Measurements from ENCODE around the gene HYCC2. TPM values are rescaled to one million over a fixed set of nuclear protein-coding genes. Genes with fewer than 3 reads are reported as not detected.
A peak's percentile ranks its signal among the peaks of the same experiment; 100 is the strongest.

The HYCC2 gene
- total and polyA plus RNA-seq, 8 donors, result 2.4 to 51.6 (median 6.8) TPM

DNA sequence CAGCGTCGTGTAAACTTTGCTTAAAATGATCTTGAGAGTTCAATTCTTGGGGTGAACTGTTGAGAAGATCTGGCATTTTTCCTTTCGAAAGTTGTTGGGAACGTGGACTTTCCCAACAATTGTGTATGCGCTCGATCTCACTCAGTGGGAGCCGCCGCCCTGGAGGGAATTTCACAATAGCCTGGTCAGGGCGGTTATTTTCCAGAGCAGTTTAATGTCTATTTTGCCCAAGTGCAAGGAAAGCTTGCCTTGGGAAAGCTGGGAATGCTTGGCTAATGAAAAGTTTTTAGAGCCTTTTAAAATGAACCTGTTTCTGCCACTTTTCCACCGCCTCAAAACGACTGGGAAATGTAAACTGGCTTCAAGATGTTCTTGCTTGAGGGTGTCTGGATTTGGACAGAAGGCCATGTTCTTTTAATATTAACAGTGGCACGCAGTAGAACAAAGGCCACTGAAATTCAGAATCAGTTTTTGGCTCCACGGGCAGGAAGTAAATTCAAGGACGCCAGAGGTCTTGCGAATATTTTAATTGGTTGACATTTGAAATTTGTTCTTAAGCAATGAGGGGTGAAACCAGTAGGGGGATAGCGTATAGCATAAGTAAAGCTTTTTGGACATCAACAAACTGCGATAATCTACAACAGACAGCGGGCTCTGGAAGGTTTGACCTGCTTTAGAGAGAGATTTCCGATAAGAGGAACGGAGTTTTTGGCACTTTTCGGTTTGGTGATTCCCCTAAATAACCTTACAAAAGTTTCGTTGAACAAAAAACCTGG is 45.7 kb upstream of the HYCC2 start:
- peaks cover 0 to 3% (median 0%) of the 10 kb centered on the region in 4 donors for H3K36me3 ChIP-seq
- intact Hi-C loops (cut with DNase I; ENCODE audit: low total_unique reads), result no loop called here
- TF ChIP-seq, protein P1, sequence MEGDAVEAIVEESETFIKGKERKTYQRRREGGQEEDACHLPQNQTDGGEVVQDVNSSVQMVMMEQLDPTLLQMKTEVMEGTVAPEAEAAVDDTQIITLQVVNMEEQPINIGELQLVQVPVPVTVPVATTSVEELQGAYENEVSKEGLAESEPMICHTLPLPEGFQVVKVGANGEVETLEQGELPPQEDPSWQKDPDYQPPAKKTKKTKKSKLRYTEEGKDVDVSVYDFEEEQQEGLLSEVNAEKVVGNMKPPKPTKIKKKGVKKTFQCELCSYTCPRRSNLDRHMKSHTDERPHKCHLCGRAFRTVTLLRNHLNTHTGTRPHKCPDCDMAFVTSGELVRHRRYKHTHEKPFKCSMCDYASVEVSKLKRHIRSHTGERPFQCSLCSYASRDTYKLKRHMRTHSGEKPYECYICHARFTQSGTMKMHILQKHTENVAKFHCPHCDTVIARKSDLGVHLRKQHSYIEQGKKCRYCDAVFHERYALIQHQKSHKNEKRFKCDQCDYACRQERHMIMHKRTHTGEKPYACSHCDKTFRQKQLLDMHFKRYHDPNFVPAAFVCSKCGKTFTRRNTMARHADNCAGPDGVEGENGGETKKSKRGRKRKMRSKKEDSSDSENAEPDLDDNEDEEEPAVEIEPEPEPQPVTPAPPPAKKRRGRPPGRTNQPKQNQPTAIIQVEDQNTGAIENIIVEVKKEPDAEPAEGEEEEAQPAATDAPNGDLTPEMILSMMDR (IDR thresholded peaks at IDR 0.05), result peak in 4 of 7 experiments; percentile 16 to 51 (median 39)
- TF ChIP-seq POLR2A (IDR thresholded peaks at IDR 0.05) (no peak), EP300 (IDR thresholded peaks at IDR 0.05) (no peak), POLR2AphosphoS5 (IDR thresholded peaks at IDR 0.05) (peak in 2 of 3 donors; percentile 63 to 64)
- no peaks in the 10 kb centered on the region for H3K27me3 ChIP-seq
- H3K27ac ChIP-seq, result peak overlapping the region; percentile 98 to 100 (median 99)
- peak overlapping the region; percentile 61 to 93 (median 80) for H3K4me3 ChIP-seq
- WGBS, 5 donors, result 0 to 1% (median 1%) methylated on average over 22 of the region's 22 CpGs
- peaks cover 9 to 58% (median 43%) of the 10 kb centered on the region in 4 donors for H3K4me1 ChIP-seq
- no peaks in the 10 kb centered on the region for H3K9me3 ChIP-seq
- DNase-seq, result peak; percentile 70 to 88

DNA sequence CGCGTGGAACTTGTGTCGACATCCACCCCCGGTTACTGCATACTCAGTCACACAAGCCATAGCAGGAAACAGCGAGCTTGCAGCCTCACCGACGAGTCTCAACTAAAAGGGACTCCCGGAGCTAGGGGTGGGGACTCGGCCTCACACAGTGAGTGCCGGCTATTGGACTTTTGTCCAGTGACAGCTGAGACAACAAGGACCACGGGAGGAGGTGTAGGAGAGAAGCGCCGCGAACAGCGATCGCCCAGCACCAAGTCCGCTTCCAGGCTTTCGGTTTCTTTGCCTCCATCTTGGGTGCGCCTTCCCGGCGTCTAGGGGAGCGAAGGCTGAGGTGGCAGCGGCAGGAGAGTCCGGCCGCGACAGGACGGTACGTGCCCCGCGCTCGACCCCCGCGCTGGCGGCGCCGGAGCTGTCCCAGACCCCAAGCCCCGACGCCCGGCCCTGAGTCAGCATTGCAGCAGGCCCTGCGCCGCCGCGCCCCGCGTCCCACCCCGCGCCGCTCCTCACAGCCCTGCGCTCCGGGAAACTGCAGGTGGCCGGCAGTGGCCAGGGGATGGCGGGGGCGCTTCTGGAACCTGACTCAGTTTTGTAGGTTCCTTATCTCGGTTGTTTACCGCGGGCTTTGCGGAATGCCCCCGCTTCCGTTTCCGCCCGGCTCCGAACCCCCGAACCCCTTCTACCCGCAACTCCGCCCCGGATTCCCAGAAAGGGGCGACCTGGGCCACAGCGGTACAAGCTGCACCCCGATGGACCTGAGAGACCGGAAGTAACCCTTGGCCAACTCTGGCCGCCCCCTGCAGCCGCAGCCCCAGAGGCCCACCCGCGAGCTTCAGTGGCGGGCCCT is 44.9 kb upstream of the HYCC2 start, which contains the start of gene CFLAR:
CFLAR (plus strand) TSS at position 50 of the 844 bp plus-strand sequence. CDS start 13,702 bp downstream, outside the sequence.
- intact Hi-C loops (cut with DNase I; ENCODE audit: low total_unique reads), result no loop called here
- 0 to 1% (median 0%) methylated on average over 29 to 75 of the region's 75 CpGs for WGBS, 5 donors
- peak; percentile 74 to 90 for DNase-seq
- Histone ChIP-seq H3K4me1 (peaks cover 9 to 50% (median 39%) of the 10 kb centered on the region in 4 donors), H3K27me3 (no peaks in the 10 kb centered on the region), H3K4me3 (peak within 1 kb of the TSS; percentile 61 to 93 (median 80)), H3K36me3 (peaks cover 0 to 3% (median 0%) of the 10 kb centered on the region in 4 donors), H3K27ac (peak within 1 kb of the TSS; percentile 98 to 100 (median 99)), H3K9me3 (no peaks in the 10 kb centered on the region)
- TF ChIP-seq EP300 (IDR thresholded peaks at IDR 0.05), result no peak
- TF ChIP-seq POLR2A (IDR thresholded peaks at IDR 0.05), result peak in 2 of 4 donors; percentile 37 to 59
- peak; percentile 39 to 93 (median 92) for TF ChIP-seq POLR2AphosphoS5 (IDR thresholded peaks at IDR 0.05)

DNA sequence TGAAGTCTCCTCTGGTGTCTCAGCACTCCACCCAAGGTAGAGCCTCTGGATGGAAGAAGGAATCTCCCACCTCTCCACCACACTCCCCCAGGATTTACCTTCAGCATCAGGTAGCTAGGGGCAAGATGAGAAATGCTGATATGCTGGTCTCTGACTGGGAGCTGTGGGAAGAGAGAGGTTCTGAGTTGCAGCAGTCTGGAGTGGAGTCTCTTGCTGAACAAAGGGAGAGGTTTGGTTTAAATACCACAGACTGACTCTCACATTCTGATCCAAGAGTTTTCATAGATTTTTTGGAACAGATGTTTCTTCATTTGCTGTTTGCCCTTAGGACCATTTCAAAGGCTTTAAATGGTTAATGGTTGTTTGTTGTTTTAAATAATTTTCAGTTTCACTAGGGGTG is 43.4 kb upstream of the HYCC2 start:
- TF ChIP-seq, protein P1 (IDR thresholded peaks at IDR 0.05), result no peak
- no peak for TF ChIP-seq POLR2AphosphoS5 (IDR thresholded peaks at IDR 0.05)

DNA sequence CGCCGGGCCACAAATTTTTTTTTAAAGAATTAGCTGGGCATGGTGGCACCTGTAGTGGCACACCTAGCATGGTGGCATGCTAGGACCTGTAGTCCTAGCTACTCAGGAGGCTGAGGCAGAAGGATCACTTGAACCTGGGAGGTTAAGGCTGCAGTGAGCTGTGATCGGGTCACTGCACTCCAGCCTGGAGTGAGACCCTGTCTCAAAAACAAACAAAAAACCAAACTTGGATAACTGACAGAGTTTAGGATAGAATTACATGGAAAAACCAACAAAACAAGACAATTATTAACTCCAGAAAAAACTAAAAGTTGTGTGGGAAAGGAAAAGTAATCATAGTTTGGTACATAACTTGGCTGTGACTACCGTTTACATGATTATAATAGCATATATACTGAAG is 42.9 kb upstream of the HYCC2 start:
- Histone ChIP-seq H3K9me3 (no peaks in the 10 kb centered on the region), H3K4me3 (peak overlapping the region in 2 of 4 donors; percentile 61 to 73)
- 67 to 80% (median 71%) methylated on average over 4 of the region's 4 CpGs for WGBS, 5 donors

More for the DNA sequence above, 43.4 kb upstream of the HYCC2 start:
- no peaks in the 10 kb centered on the region for H3K9me3 ChIP-seq
- DNase-seq, result no peak
- H3K4me3 ChIP-seq, result peak overlapping the region in 2 of 4 donors; percentile 61 to 73
- H3K4me1 ChIP-seq, result peaks cover 6 to 35% (median 25%) of the 10 kb centered on the region in 4 donors
- peak overlapping the region in 4 of 5 donors; percentile 99 to 100 (median 100) for H3K27ac ChIP-seq
- no peaks in the 10 kb centered on the region for H3K27me3 ChIP-seq
- no peaks in the 10 kb centered on the region for H3K36me3 ChIP-seq
- intact Hi-C loops (cut with DNase I; ENCODE audit: low total_unique reads), result no loop called here

More for the DNA sequence above, 42.9 kb upstream of the HYCC2 start:
- H3K36me3 ChIP-seq, result no peaks in the 10 kb centered on the region
- H3K27ac ChIP-seq, result peak overlapping the region in 2 of 5 donors; percentile 99 to 100
- H3K27me3 ChIP-seq, result no peaks in the 10 kb centered on the region
- no peak for DNase-seq
- intact Hi-C loops (cut with DNase I; ENCODE audit: low total_unique reads), result no loop called here
- TF ChIP-seq EP300 (IDR thresholded peaks at IDR 0.05), result no peak
- TF ChIP-seq POLR2AphosphoS5 (IDR thresholded peaks at IDR 0.05), result no peak
- TF ChIP-seq, protein P1 (IDR thresholded peaks at IDR 0.05), result no peak
- no peak for TF ChIP-seq POLR2A (IDR thresholded peaks at IDR 0.05)
- H3K4me1 ChIP-seq, result peaks cover 6 to 31% (median 23%) of the 10 kb centered on the region in 4 donors
